ENCODE data around the gene PID1.

PID1 gene

DNA sequence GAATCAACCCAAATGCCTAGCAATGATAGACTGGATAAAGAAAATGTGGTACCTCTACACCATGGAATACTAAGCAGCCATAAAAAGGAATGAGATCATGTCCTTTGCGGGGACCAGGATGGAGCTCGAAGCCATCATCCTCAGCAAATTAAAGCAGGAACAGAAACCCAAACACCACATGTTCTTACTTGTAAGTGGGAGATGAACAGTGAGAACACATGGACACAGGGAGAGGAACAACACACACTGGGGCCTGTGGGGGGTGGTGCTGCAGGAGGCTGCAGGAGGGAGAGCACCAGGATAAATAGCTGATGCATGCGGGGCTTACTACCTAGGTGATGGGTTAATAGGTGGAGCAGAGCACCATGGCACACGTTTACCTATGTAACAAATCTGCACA lies 8.4 kb upstream of the PID1 start:
- no peak overlapping the region for H2AK5ac ChIP-seq (ENCODE audit: low read length)
- no peak overlapping the region for H2BK5ac ChIP-seq (ENCODE audit: low read depth, low read length, poor library complexity)
- H3K9me3 ChIP-seq (ENCODE audit: insufficient read depth, low read depth, low read length): no peaks in the 10 kb centered on the region
- no peak overlapping the region for H3K4me3 ChIP-seq (ENCODE audit: low read depth, low read length)
- H3K27me3 ChIP-seq (ENCODE audit: insufficient read depth, low read length): no peaks in the 10 kb centered on the region
- no peak overlapping the region for H3K9ac ChIP-seq (ENCODE audit: low read length)
- H3K14ac ChIP-seq (ENCODE audit: low read length): no peak overlapping the region
- no CpG with 5 or more reads among the region's 4 CpGs for WGBS (ENCODE audit: extremely low coverage, insufficient coverage, insufficient read length)
- no peak overlapping the region for H4K91ac ChIP-seq (ENCODE audit: low read depth, low read length)
- no peak overlapping the region for H2BK120ac ChIP-seq (ENCODE audit: insufficient read depth, low read length, poor library complexity)
- no peak overlapping the region for H4K12ac ChIP-seq (ENCODE audit: low read depth, low read length)
- no peak overlapping the region for H3K27ac ChIP-seq (ENCODE audit: low read depth, low read length)
- no peak overlapping the region for H3K23ac ChIP-seq (ENCODE audit: low read length)
- H3K4me2 ChIP-seq (ENCODE audit: low read length): no peak overlapping the region
- no peak overlapping the region for H4K8ac ChIP-seq (ENCODE audit: low read depth, low read length)
- no peak overlapping the region for H2BK12ac ChIP-seq (ENCODE audit: low read length)
- no peak overlapping the region for H2AFZ ChIP-seq (ENCODE audit: insufficient read depth, low read length, poor library complexity)
- no peak overlapping the region for H3K18ac ChIP-seq (ENCODE audit: low read length)
- no peaks in the 10 kb centered on the region for H3K36me3 ChIP-seq (ENCODE audit: control insufficient read depth in 1 of 2, insufficient read depth in 2 of 2, low read length in 2 of 2)
- no peaks in the 10 kb centered on the region for H3K79me1 ChIP-seq (ENCODE audit: low read length)
- H3K4ac ChIP-seq (ENCODE audit: low read depth, low read length): no peak overlapping the region
- H3K79me2 ChIP-seq (ENCODE audit: control insufficient read depth, insufficient read depth, low read length, poor library complexity): no peaks in the 10 kb centered on the region
- H3K4me1 ChIP-seq (ENCODE audit: control insufficient read depth in 1 of 2, insufficient read depth in 2 of 2, low read length in 2 of 2): no peaks in the 10 kb centered on the region
- no peak for DNase-seq

DNA sequence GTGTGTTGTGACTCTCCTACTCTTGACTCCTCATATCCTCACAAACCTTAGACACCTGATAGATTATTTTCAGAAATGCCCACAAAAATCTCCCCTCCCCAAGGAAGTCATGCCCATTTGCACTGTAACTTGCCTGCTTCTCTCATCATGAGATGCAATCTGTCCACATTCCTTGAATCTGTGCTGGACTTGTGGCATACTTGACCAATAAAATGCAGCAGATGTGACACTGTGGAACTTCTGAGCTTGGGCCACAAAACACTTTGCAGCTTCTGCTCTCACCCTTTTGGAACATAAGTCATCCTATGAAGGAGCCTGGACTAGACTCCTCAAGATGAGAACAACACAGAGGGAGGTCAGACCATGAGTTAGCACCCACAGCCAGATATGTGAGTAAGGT lies 4.4 kb upstream of the PID1 start:
- Histone ChIP-seq H3K4me2 (ENCODE audit: low read length) (no peak overlapping the region), H2AK5ac (ENCODE audit: low read length) (no peak overlapping the region), H3K79me2 (ENCODE audit: control insufficient read depth, insufficient read depth, low read length, poor library complexity) (peaks cover 2% of the 10 kb centered on the region), H3K4me3 (ENCODE audit: low read depth, low read length) (no peak overlapping the region), H4K8ac (ENCODE audit: low read depth, low read length) (no peak overlapping the region), H3K4me1 (ENCODE audit: control insufficient read depth in 1 of 2, insufficient read depth in 2 of 2, low read length in 2 of 2) (peaks cover 0 to 2% of the 10 kb centered on the region in 2 experiments), H2AFZ (ENCODE audit: insufficient read depth, low read length, poor library complexity) (no peak overlapping the region), H3K9me3 (ENCODE audit: insufficient read depth, low read depth, low read length) (no peaks in the 10 kb centered on the region), H4K12ac (ENCODE audit: low read depth, low read length) (no peak overlapping the region), H4K91ac (ENCODE audit: low read depth, low read length) (no peak overlapping the region), H2BK12ac (ENCODE audit: low read length) (no peak overlapping the region), H3K27me3 (ENCODE audit: insufficient read depth, low read length) (no peaks in the 10 kb centered on the region), H2BK120ac (ENCODE audit: insufficient read depth, low read length, poor library complexity) (no peak overlapping the region), H3K36me3 (ENCODE audit: control insufficient read depth in 1 of 2, insufficient read depth in 2 of 2, low read length in 2 of 2) (no peaks in the 10 kb centered on the region), H3K18ac (ENCODE audit: low read length) (no peak overlapping the region), H3K4ac (ENCODE audit: low read depth, low read length) (no peak overlapping the region), H3K27ac (ENCODE audit: low read depth, low read length) (no peak overlapping the region), H3K9ac (ENCODE audit: low read length) (no peak overlapping the region), H3K79me1 (ENCODE audit: low read length) (peaks cover 5% of the 10 kb centered on the region), H3K23ac (ENCODE audit: low read length) (no peak overlapping the region), H2BK5ac (ENCODE audit: low read depth, low read length, poor library complexity) (no peak overlapping the region), H3K14ac (ENCODE audit: low read length) (no peak overlapping the region)
- peak in 1 of 2 donors; percentile 56 for DNase-seq

DNA sequence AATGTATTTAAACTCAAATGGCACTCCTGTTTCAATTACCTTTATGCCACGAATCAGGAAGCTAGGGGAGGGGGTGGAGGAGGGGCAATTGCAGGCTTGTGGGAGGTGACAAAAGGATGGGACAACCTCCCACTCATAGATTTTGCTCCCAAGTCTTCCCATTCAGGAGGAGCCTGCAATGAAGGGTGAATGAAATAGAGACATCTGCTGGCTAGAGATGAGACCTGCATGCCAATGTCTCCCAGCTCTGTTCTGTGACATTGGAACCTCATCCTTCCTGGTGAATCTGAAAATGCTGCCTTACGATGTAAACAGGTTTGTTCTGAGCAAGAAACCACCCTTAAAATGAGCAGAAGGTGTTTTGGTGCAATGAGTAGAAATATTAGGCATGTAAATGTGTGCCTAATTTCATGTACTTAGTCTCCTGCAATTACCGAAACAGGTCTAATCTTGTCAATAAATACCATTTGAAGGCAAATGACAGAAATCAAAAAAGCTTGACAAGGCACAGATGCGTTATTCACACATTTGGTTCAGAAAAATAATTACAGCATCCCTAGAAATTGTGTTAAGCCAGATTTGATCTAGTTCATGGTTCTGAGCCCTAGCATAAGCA lies 2.7 kb upstream of the PID1 start:
- Histone ChIP-seq H3K18ac (ENCODE audit: low read length) (no peak overlapping the region), H3K79me1 (ENCODE audit: low read length) (peaks cover 6% of the 10 kb centered on the region), H3K36me3 (ENCODE audit: control insufficient read depth in 1 of 2, insufficient read depth in 2 of 2, low read length in 2 of 2) (no peaks in the 10 kb centered on the region), H3K4me3 (ENCODE audit: low read depth, low read length) (no peak overlapping the region), H2BK12ac (ENCODE audit: low read length) (no peak overlapping the region), H3K27ac (ENCODE audit: low read depth, low read length) (no peak overlapping the region), H3K9me3 (ENCODE audit: insufficient read depth, low read depth, low read length) (no peaks in the 10 kb centered on the region), H2BK5ac (ENCODE audit: low read depth, low read length, poor library complexity) (no peak overlapping the region), H4K8ac (ENCODE audit: low read depth, low read length) (no peak overlapping the region), H2AK5ac (ENCODE audit: low read length) (no peak overlapping the region), H4K12ac (ENCODE audit: low read depth, low read length) (no peak overlapping the region), H2BK120ac (ENCODE audit: insufficient read depth, low read length, poor library complexity) (no peak overlapping the region), H3K27me3 (ENCODE audit: insufficient read depth, low read length) (no peaks in the 10 kb centered on the region), H2AFZ (ENCODE audit: insufficient read depth, low read length, poor library complexity) (no peak overlapping the region), H3K4me2 (ENCODE audit: low read length) (peak overlapping the region; percentile 13), H3K23ac (ENCODE audit: low read length) (no peak overlapping the region), H3K4me1 (ENCODE audit: control insufficient read depth in 1 of 2, insufficient read depth in 2 of 2, low read length in 2 of 2) (peaks cover 3 to 5% of the 10 kb centered on the region in 2 experiments), H4K91ac (ENCODE audit: low read depth, low read length) (no peak overlapping the region), H3K9ac (ENCODE audit: low read length) (no peak overlapping the region), H3K14ac (ENCODE audit: low read length) (no peak overlapping the region), H3K79me2 (ENCODE audit: control insufficient read depth, insufficient read depth, low read length, poor library complexity) (peaks cover 2% of the 10 kb centered on the region), H3K4ac (ENCODE audit: low read depth, low read length) (no peak overlapping the region)
- no CpG with 5 or more reads among the region's 4 CpGs for WGBS (ENCODE audit: extremely low coverage, insufficient coverage, insufficient read length)
- peak; percentile 76 to 87 for DNase-seq

DNA sequence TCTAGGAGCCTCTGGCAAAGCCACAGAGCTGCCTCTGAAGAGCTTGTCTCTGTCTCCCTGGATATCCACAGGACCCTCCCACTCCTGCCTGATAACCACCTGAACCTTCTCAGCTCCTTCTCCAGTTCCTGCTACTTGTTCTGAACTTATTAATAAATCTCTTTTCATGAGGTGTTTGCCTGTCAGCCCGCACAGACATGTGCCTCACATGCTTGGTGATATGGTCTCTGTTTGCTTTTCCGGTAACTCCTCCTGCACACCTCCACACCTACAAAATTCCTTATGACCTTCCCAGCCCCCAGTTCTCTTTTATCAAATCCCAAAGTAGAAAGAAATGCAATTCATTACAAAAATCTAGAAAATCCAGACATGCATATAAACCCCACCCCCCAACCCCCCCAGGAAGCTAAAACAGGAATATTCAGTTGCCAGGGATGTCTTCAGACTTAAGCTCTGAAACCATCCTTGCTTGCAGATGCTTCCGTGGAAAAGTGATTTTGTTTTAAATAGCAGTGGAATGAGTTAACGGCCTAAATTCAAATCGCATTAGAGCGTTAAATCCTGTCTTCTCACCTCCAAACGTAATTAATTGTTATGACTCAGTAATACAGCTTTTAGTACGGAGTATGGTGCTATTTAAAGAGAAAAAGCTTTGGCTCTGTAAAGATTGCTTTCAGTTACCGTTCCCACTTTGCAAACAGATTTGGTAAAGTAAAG lies 2.1 kb upstream of the PID1 start:
- no peak overlapping the region for H2BK5ac ChIP-seq (ENCODE audit: low read depth, low read length, poor library complexity)
- no peak overlapping the region for H3K18ac ChIP-seq (ENCODE audit: low read length)
- H4K12ac ChIP-seq (ENCODE audit: low read depth, low read length): no peak overlapping the region
- H4K91ac ChIP-seq (ENCODE audit: low read depth, low read length): no peak overlapping the region
- H4K8ac ChIP-seq (ENCODE audit: low read depth, low read length): no peak overlapping the region
- no peak overlapping the region for H3K4me3 ChIP-seq (ENCODE audit: low read depth, low read length)
- no peak overlapping the region for H2BK120ac ChIP-seq (ENCODE audit: insufficient read depth, low read length, poor library complexity)
- H2AFZ ChIP-seq (ENCODE audit: insufficient read depth, low read length, poor library complexity): no peak overlapping the region
- H3K79me1 ChIP-seq (ENCODE audit: low read length): peaks cover 6% of the 10 kb centered on the region
- peak overlapping the region; percentile 13 for H3K4me2 ChIP-seq (ENCODE audit: low read length)
- no peak overlapping the region for H3K27ac ChIP-seq (ENCODE audit: low read depth, low read length)
- H3K27me3 ChIP-seq (ENCODE audit: insufficient read depth, low read length): no peaks in the 10 kb centered on the region
- no CpG with 5 or more reads among the region's 9 CpGs for WGBS (ENCODE audit: extremely low coverage, insufficient coverage, insufficient read length)
- no peak overlapping the region for H2BK12ac ChIP-seq (ENCODE audit: low read length)
- no peak overlapping the region for H3K14ac ChIP-seq (ENCODE audit: low read length)
- no peak for DNase-seq
- no peaks in the 10 kb centered on the region for H3K9me3 ChIP-seq (ENCODE audit: insufficient read depth, low read depth, low read length)
- H2AK5ac ChIP-seq (ENCODE audit: low read length): no peak overlapping the region
- no peak overlapping the region for H3K9ac ChIP-seq (ENCODE audit: low read length)
- H3K23ac ChIP-seq (ENCODE audit: low read length): no peak overlapping the region
- no peak overlapping the region for H3K4ac ChIP-seq (ENCODE audit: low read depth, low read length)
- H3K79me2 ChIP-seq (ENCODE audit: control insufficient read depth, insufficient read depth, low read length, poor library complexity): peaks cover 2% of the 10 kb centered on the region
- no peaks in the 10 kb centered on the region for H3K36me3 ChIP-seq (ENCODE audit: control insufficient read depth in 1 of 2, insufficient read depth in 2 of 2, low read length in 2 of 2)
- H3K4me1 ChIP-seq (ENCODE audit: control insufficient read depth in 1 of 2, insufficient read depth in 2 of 2, low read length in 2 of 2): peaks cover 3 to 5% of the 10 kb centered on the region in 2 experiments
